Spinal cord (tissue), 10 donors: Measurements from ENCODE around the gene ZNF655. TPM values are rescaled to one million over a fixed set of nuclear protein-coding genes. Genes with fewer than 3 reads are reported as not detected.
"Not testable (repeated sequence)": the region's sequence is repeated elsewhere in the genome, so short reads cannot be mapped to it uniquely, and the experiment has no call there.

Source experiments
- DNase-seq, 6 donors: peaks; one replicate each; pipeline versions ENCODE4 v3.0.0 to v3.0.0-alpha.2; 2013 to 2015; ENCODE audit warnings: low spot score in 6 of 6, low read depth in 4 of 6
- H3K27ac ChIP-seq: one replicate; pipeline ENCODE4 v1.5.1; 2013; ENCODE audit warnings: low read depth, low read length, control low read depth
- H3K27me3 ChIP-seq: one replicate; pipeline ENCODE4 v1.6.1; 2013; ENCODE audit warnings: low read length; ENCODE audit not compliant: control insufficient read depth, insufficient read depth
- H3K36me3 ChIP-seq: one replicate; pipeline ENCODE4 v1.6.1; 2013; ENCODE audit warnings: low read length; ENCODE audit not compliant: control insufficient read depth, insufficient read depth
- H3K4me1 ChIP-seq: one replicate; pipeline ENCODE4 v1.6.1; 2013; ENCODE audit warnings: low read length; ENCODE audit not compliant: control insufficient read depth, insufficient read depth
- H3K4me3 ChIP-seq: one replicate; pipeline ENCODE4 v1.5.1; 2013; ENCODE audit warnings: low read depth, low read length, control low read depth
- H3K9me3 ChIP-seq: one replicate; pipeline ENCODE4 v1.6.1; 2013; ENCODE audit warnings: low read length; ENCODE audit not compliant: control insufficient read depth, insufficient read depth
- WGBS: methylation state at CpG from one replicate; pipeline ENCODE4 v1.1.5; 2013; ENCODE audit warnings: missing lambda C conversion rate; ENCODE audit not compliant: insufficient coverage; 5-methylcytosine and 5-hydroxymethylcytosine counted together
- polyA plus RNA-seq, 2 donors: library from polyadenylated mRNA; unstranded; fragments of 120-200 nt; gene quantifications; one replicate each; pipeline ENCODE4 v1.2.1, GENCODE V29; 2013; ENCODE audit not compliant: insufficient read length in 2 of 2
- total RNA-seq, 2 donors: library from RNA; depleted of rRNA in 1 of 2; stranded (reverse); fragments of 120-200 nt in 1 of 2; fragments of >200 nt in 1 of 2; gene quantifications; one replicate each; pipeline versions ENCODE4 v1.2.3 to v1.2.4, GENCODE V29; 2013 to 2014
- donor health status: healthy.

ZNF655 gene
- total and polyA plus RNA-seq, 4 donors = 50.0 to 93.3 (median 71.7) TPM

GRCh38 chr7:99543081-99543671, 15.3 kb upstream of the ZNF655 start:
- Histone ChIP-seq H3K4me1 (no peaks in the 10 kb centered on the region), H3K27ac (no peak overlapping the region), H3K4me3 (no peak overlapping the region), H3K36me3 (peaks cover 32% of the 10 kb centered on the region), H3K27me3 (no peaks in the 10 kb centered on the region), H3K9me3 (peaks cover 7% of the 10 kb centered on the region)
- WGBS = 92% methylated on average over 32 of the region's 34 CpGs
- no peak for DNase-seq

GRCh38 chr7:99543916-99544315, 14.5 kb upstream of the ZNF655 start:
- no peaks in the 10 kb centered on the region for H3K4me1 ChIP-seq
- no peak overlapping the region for H3K27ac ChIP-seq
- H3K36me3 ChIP-seq = peaks cover 34% of the 10 kb centered on the region
- DNase-seq = no peak
- H3K27me3 ChIP-seq = no peaks in the 10 kb centered on the region
- peaks cover 7% of the 10 kb centered on the region for H3K9me3 ChIP-seq
- no peak overlapping the region for H3K4me3 ChIP-seq
- WGBS = 98% methylated on average over 4 of the region's 6 CpGs

GRCh38 chr7:99545308-99545707, 13.1 kb upstream of the ZNF655 start:
- not testable (repeated sequence) for H3K9me3 ChIP-seq, H3K27me3 ChIP-seq, H3K4me3 ChIP-seq, DNase-seq, H3K4me1 ChIP-seq, H3K27ac ChIP-seq
- peaks cover 37% of the 10 kb centered on the region for H3K36me3 ChIP-seq
- 92% methylated on average over 2 of the region's 5 CpGs for WGBS

- not testable (repeated sequence) for H3K4me3 ChIP-seq, H3K9me3 ChIP-seq, H3K27me3 ChIP-seq, DNase-seq, H3K27ac ChIP-seq
- WGBS = no CpG with 5 or more reads among the region's 2 CpGs
- peaks cover 11% of the 10 kb centered on the region for H3K4me1 ChIP-seq
- peaks cover 23% of the 10 kb centered on the region for H3K36me3 ChIP-seq
These were observed 8.9 kb upstream of the ZNF655 start for GRCh38 chr7:99549545-99549944.

- Histone ChIP-seq H3K4me1 (peaks cover 11% of the 10 kb centered on the region), H3K36me3 (peaks cover 13% of the 10 kb centered on the region), H3K27ac (peak overlapping the region; percentile 81), H3K4me3 (peak overlapping the region; percentile 99), H3K9me3 (no peaks in the 10 kb centered on the region), H3K27me3 (no peaks in the 10 kb centered on the region)
- 22% methylated on average over 8 of the region's 15 CpGs for WGBS
- no peak for DNase-seq
These were observed 7.1 kb upstream of the ZNF655 start for GRCh38 chr7:99551334-99551733.

GRCh38 chr7:99551767-99552463, 6.5 kb upstream of the ZNF655 start, which contains the start of gene FAM200A:
TSS of gene FAM200A (minus strand) at chr7:99552114. CDS start at chr7:99548407, 3,707 bp downstream.
- no peaks in the 10 kb centered on the region for H3K9me3 ChIP-seq
- peaks cover 14% of the 10 kb centered on the region for H3K4me1 ChIP-seq
- H3K27me3 ChIP-seq = no peaks in the 10 kb centered on the region
- peaks cover 16% of the 10 kb centered on the region for H3K36me3 ChIP-seq
- peak within 1 kb of the TSS; percentile 99 for H3K4me3 ChIP-seq
- peak; percentile 90 to 98 (median 94) for DNase-seq
- H3K27ac ChIP-seq = peak within 1 kb of the TSS; percentile 81
- WGBS = under 1% methylated on average over 30 of the region's 37 CpGs

- Histone ChIP-seq H3K4me3 (no peak overlapping the region), H3K27me3 (no peaks in the 10 kb centered on the region), H3K36me3 (peaks cover 16% of the 10 kb centered on the region), H3K27ac (no peak overlapping the region), H3K9me3 (no peaks in the 10 kb centered on the region), H3K4me1 (peaks cover 18% of the 10 kb centered on the region)
- WGBS = 84% methylated on average over 3 of the region's 4 CpGs
- no peak for DNase-seq
These were observed 5.4 kb upstream of the ZNF655 start for GRCh38 chr7:99553039-99553438.

GRCh38 chr7:99554939-99555338, 3.5 kb upstream of the ZNF655 start:
- H3K4me1 ChIP-seq = peaks cover 26% of the 10 kb centered on the region
- H3K4me3 ChIP-seq = no peak overlapping the region
- 80% methylated on average over 1 of the region's 2 CpGs for WGBS
- no peaks in the 10 kb centered on the region for H3K9me3 ChIP-seq
- DNase-seq = no peak
- H3K36me3 ChIP-seq = peaks cover 15% of the 10 kb centered on the region
- H3K27ac ChIP-seq = no peak overlapping the region
- no peaks in the 10 kb centered on the region for H3K27me3 ChIP-seq

GRCh38 chr7:99557196-99557607, 1.2 kb upstream of the ZNF655 start:
- no peak overlapping the region for H3K27ac ChIP-seq

GRCh38 chr7:99557940-99558305, 519 bp upstream of the ZNF655 start:
- Histone ChIP-seq H3K27ac (peak overlapping the region; percentile 98), H3K4me1 (peaks cover 21% of the 10 kb centered on the region), H3K9me3 (no peaks in the 10 kb centered on the region), H3K36me3 (peaks cover 32% of the 10 kb centered on the region), H3K27me3 (no peaks in the 10 kb centered on the region), H3K4me3 (peak overlapping the region; percentile 98)
- no peak for DNase-seq
- 2% methylated on average over 17 of the region's 17 CpGs for WGBS

More at GRCh38 chr7:99557196-99557607, 1.2 kb upstream of the ZNF655 start:
- Histone ChIP-seq H3K27me3 (no peaks in the 10 kb centered on the region), H3K4me1 (peaks cover 21% of the 10 kb centered on the region), H3K4me3 (peak overlapping the region; percentile 98), H3K9me3 (no peaks in the 10 kb centered on the region), H3K36me3 (peaks cover 30% of the 10 kb centered on the region)
- 57% methylated on average over 1 of the region's 4 CpGs for WGBS
- no peak for DNase-seq
